Stomach (tissue), 9 donors: ENCODE measurements around the gene SDK2. TPM values are rescaled to one million over a fixed set of nuclear protein-coding genes. Genes with fewer than 3 reads are reported as not detected.

Experiments
- DNase-seq, 2 donors: peaks; one replicate each; pipeline versions ENCODE4 v3.0.0 to v3.0.0-alpha.2; 2013 to 2019
- H3K27ac ChIP-seq, 5 donors: fragments of 200-600 bp in 4 of 5; sonication (generic) in 4 of 5; one replicate each; pipeline ENCODE4 v1.5.1; 2013 to 2019; ENCODE audit warnings: mild to moderate bottlenecking in 1 of 5, moderate library complexity in 1 of 5
- H3K27me3 ChIP-seq, 3 donors: fragments of 200-600 bp; sonication (generic); one replicate each; pipeline ENCODE4 v1.5.1; 2017 to 2019; ENCODE audit warnings: mixed run types in 1 of 3
- H3K36me3 ChIP-seq, 4 donors: fragments of 200-600 bp; sonication (generic); 1 replicate in 3 of 4; 2 replicates in 1 of 4; pipeline ENCODE4 v1.5.1; 2016 to 2019
- H3K4me1 ChIP-seq, 4 donors: fragments of 200-600 bp; sonication (generic); one replicate each; pipeline ENCODE4 v1.5.1; 2016 to 2019
- H3K4me3 ChIP-seq, 4 donors: fragments of 200-600 bp; sonication (generic) in 3 of 4; one replicate each; pipeline ENCODE4 v1.5.1; 2016 to 2019; ENCODE audit warnings: mild to moderate bottlenecking in 1 of 4
- H3K9me3 ChIP-seq, 4 donors: fragments of 200-600 bp; sonication (generic); one replicate each; pipeline ENCODE4 v1.5.1; 2016 to 2019
- EP300 ChIP-seq: sonication (generic); formaldehyde crosslinking; IDR thresholded peaks from one replicate; pipeline ENCODE4 v1.6.1; 2017; ENCODE audit warnings: antibody characterized with exemption
- POLR2A ChIP-seq, 4 donors: fragments of 450-650 bp; IDR thresholded peaks; one replicate each; pipeline ENCODE4 v1.6.1; 2016; ENCODE audit warnings: antibody characterized with exemption in 4 of 4, control low read depth in 2 of 4, mild to moderate bottlenecking in 1 of 4, moderate library complexity in 1 of 4
- POLR2AphosphoS5 ChIP-seq, 3 donors: sonication (generic); formaldehyde crosslinking; IDR thresholded peaks; one replicate each; pipeline ENCODE4 v1.6.1; 2016; ENCODE audit warnings: antibody characterized with exemption in 3 of 3
- WGBS, 5 donors: extraction: QIAGEN DNeasy Blood & Tissue Kit in 3 of 5; methylation state at CpG; one replicate each; pipeline versions ENCODE4 v1.1.5 to v1.1.7; 2013 to 2018; 5-methylcytosine and 5-hydroxymethylcytosine counted together
- intact Hi-C: fragments of 100-400 bp; cut with DNase I; formaldehyde crosslinking; loops from one replicate; pipeline ENCODE4 v1.15.1; 2023; ENCODE audit warnings: low total_unique reads
- polyA plus RNA-seq, 3 donors: library from polyadenylated mRNA; stranded (reverse); fragments of 200-250 nt; gene quantifications; one replicate each; pipeline ENCODE4 v1.2.3, GENCODE V29; 2013
- total RNA-seq, 5 donors: library from RNA; depleted of rRNA; stranded (reverse); fragments of >200 nt; gene quantifications; one replicate each; pipeline versions ENCODE4 v1.1.0 to v1.2.3, GENCODE V29; 2014 to 2016
- TF ChIP-seq, protein P1 (sequence below), 7 experiments: fragments of 450-650 bp in 4 of 7; fragments of 200-600 bp in 3 of 7; sonication (generic) in 3 of 7; IDR thresholded peaks; one replicate each; pipeline ENCODE4 v1.5.1; 2016 to 2019; ENCODE audit warnings: antibody characterized with exemption in 7 of 7, control low read depth in 2 of 7, mild to moderate bottlenecking in 1 of 7
- donor health status: healthy with polysubstance abuse.
- donor health status: Bipolar disorder and iron deficiency.
- donor health status: healthy.

Gene SDK2
- total and polyA plus RNA-seq, 8 donors, result under 0.01 to 9.6 (median 0.44) TPM; not detected in 1

DNA sequence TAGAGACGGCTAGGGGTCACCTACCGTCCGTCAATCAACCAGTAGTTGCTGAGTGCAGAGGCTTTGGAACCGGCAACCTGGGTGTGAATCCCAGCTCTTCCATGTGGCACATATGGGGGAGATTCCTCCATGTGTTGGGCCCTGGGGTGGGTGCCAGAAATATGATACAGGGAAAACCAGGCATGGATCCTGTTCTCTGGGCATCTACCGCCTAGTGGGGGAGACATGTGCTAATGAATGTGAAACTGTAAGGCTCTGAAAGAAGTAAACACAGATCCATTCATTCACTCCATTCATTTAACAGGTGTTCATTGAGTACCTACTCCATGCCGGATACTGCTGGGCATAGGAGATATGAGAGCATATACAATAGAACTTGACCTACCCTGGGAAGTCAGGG, 39.5 kb upstream of the SDK2 start:
- no peak for TF ChIP-seq POLR2A (IDR thresholded peaks at IDR 0.05)
- TF ChIP-seq, protein P1, sequence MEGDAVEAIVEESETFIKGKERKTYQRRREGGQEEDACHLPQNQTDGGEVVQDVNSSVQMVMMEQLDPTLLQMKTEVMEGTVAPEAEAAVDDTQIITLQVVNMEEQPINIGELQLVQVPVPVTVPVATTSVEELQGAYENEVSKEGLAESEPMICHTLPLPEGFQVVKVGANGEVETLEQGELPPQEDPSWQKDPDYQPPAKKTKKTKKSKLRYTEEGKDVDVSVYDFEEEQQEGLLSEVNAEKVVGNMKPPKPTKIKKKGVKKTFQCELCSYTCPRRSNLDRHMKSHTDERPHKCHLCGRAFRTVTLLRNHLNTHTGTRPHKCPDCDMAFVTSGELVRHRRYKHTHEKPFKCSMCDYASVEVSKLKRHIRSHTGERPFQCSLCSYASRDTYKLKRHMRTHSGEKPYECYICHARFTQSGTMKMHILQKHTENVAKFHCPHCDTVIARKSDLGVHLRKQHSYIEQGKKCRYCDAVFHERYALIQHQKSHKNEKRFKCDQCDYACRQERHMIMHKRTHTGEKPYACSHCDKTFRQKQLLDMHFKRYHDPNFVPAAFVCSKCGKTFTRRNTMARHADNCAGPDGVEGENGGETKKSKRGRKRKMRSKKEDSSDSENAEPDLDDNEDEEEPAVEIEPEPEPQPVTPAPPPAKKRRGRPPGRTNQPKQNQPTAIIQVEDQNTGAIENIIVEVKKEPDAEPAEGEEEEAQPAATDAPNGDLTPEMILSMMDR (IDR thresholded peaks at IDR 0.05), result no peak
- TF ChIP-seq EP300, result no peak
- no peak for TF ChIP-seq POLR2AphosphoS5 (IDR thresholded peaks at IDR 0.05)
- Histone ChIP-seq H3K9me3 (peaks cover 0 to 27% (median 20%) of the 10 kb centered on the region in 4 donors), H3K4me1 (no peaks in the 10 kb centered on the region), H3K27me3 (peaks cover 0 to 17% (median 0%) of the 10 kb centered on the region in 3 donors), H3K27ac (no peak overlapping the region), H3K36me3 (no peaks in the 10 kb centered on the region), H3K4me3 (no peak overlapping the region)
- intact Hi-C loops, result no loop called here
- no peak for DNase-seq
- WGBS, 5 donors, result 47 to 67% (median 61%) methylated on average over 6 of the region's 6 CpGs

DNA sequence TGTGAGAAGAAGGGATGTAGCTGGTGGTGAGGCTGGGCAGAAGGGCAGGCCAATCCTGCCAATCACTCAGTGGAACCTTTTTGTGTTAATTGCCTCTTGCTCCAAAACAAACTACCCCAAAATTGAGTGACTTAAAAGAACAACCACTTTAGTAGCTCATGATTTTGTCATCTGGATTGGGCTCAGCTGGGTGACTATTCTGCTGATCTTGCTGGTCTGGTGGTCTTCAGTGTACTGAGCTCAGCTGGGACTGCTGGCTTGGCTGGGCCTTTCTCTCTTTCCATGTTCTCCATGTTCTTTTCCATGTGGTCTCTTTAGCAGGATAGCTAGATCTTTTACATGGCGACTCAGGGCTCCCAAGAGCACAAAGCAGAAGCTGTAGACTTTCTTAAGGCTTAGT, 37.7 kb upstream of the SDK2 start:
- H3K9me3 ChIP-seq, result peaks cover 0 to 27% (median 20%) of the 10 kb centered on the region in 4 donors
- no peak for DNase-seq
- TF ChIP-seq, protein P1 (IDR thresholded peaks at IDR 0.05), result no peak
- TF ChIP-seq POLR2A (IDR thresholded peaks at IDR 0.05), result no peak
- TF ChIP-seq POLR2AphosphoS5 (IDR thresholded peaks at IDR 0.05), result no peak
- TF ChIP-seq EP300, result no peak
- H3K27me3 ChIP-seq, result peaks cover 0 to 17% (median 0%) of the 10 kb centered on the region in 3 donors
- no peak overlapping the region for H3K27ac ChIP-seq
- intact Hi-C loops, result no loop called here
- no peaks in the 10 kb centered on the region for H3K36me3 ChIP-seq
- 38 to 94% (median 80%) methylated on average over 1 of the region's 1 CpG for WGBS, 5 donors
- no peaks in the 10 kb centered on the region for H3K4me1 ChIP-seq
- no peak overlapping the region for H3K4me3 ChIP-seq

DNA sequence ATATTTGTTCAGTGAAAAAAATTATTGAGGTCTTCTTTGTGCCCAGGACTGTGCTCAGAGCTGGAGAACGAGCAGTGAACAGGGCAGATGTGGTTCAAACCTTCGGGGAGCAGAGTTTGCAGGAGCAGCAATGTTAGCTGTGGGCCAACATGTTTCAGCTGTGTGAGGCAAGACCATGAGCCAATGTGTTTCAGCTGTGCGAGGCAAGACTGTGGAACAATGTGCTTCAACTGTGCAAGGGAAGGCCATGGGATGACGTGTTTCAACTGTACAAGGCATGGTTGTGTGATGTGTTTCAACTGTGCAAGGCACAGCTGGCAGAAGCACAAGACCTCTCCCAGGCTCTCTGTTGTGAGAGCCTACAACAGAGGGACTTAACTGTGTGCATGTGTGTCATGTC, 35.2 kb upstream of the SDK2 start:
- DNase-seq, result no peak
- TF ChIP-seq EP300, result no peak
- TF ChIP-seq, protein P1 (IDR thresholded peaks at IDR 0.05), result no peak
- no peak for TF ChIP-seq POLR2AphosphoS5 (IDR thresholded peaks at IDR 0.05)
- TF ChIP-seq POLR2A (IDR thresholded peaks at IDR 0.05), result no peak
- WGBS, 5 donors, result 74 to 81% (median 77%) methylated on average over 4 of the region's 4 CpGs
- Histone ChIP-seq H3K4me3 (no peak overlapping the region), H3K27me3 (peaks cover 0 to 17% (median 0%) of the 10 kb centered on the region in 3 donors), H3K27ac (no peak overlapping the region), H3K4me1 (no peaks in the 10 kb centered on the region), H3K36me3 (no peaks in the 10 kb centered on the region), H3K9me3 (peaks cover 0 to 27% (median 20%) of the 10 kb centered on the region in 4 donors)
- intact Hi-C loops, result no loop called here

DNA sequence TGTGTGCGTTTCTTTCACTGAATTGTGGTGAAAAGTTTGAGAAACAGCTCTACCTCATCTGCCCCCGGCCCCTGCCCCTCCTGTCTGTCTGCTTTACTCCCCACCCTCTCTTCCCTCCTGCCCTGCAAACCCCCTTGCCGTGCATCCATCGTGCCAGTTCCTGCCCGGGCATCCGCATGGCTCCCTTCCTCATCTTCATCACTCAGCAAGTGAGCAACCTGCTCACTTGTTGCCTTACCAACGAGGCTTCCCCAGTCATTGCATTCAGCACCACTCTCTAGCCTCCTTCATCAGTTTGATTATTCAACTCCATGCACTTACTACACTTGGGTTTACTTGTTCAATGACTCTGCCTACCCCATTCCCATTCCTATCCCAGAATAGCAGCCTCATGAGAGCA, 34.8 kb upstream of the SDK2 start:
- intact Hi-C loops, result no loop called here
- Histone ChIP-seq H3K9me3 (peaks cover 0 to 27% (median 20%) of the 10 kb centered on the region in 4 donors), H3K27ac (no peak overlapping the region), H3K4me1 (no peaks in the 10 kb centered on the region), H3K36me3 (no peaks in the 10 kb centered on the region), H3K27me3 (peaks cover 0 to 16% (median 0%) of the 10 kb centered on the region in 3 donors), H3K4me3 (no peak overlapping the region)
- TF ChIP-seq POLR2AphosphoS5 (IDR thresholded peaks at IDR 0.05) (no peak), POLR2A (IDR thresholded peaks at IDR 0.05) (no peak), EP300 (no peak)
- TF ChIP-seq, protein P1 (IDR thresholded peaks at IDR 0.05), result no peak
- WGBS, 5 donors, result 66 to 78% (median 71%) methylated on average over 7 of the region's 7 CpGs
- no peak for DNase-seq
